HL-60/S4 treated with retinoic acid at 250 ng/mL for 4 days and 3 days (cell line): ENCODE results near the gene IL27RA.
"Not testable (repeated sequence)": the region's sequence is repeated elsewhere in the genome, so short reads cannot be mapped to it uniquely, and the experiment has no call there.

ENCODE experiments used
- in situ Hi-C: fragments of 300-500 bp; cut with MboI; formaldehyde crosslinking; loops from 2 replicates; pipeline ENCODE4 v1.7.0; 2022; ENCODE audit warnings: low sequenced_read_pairs

The IL27RA gene

DNA sequence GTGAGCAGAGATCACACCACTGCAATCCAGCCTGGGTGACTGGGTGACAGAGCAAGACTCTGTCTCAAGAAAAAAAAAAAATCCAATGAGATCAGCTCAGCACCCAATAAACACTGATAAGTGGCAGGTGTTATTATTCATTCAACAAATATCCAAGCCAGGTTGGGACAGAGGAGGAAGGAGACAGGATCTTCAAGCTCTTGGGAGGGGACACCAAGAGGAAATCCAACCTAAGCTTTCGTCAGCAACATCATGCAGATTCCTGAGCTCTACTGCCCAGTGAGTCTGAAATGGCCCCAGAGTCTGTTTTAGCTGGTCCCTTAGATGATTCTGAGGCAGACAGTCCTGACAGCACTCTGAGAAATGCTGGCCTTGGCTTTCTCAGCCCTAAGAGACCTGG lies 33.1 kb upstream of the IL27RA start:
- in situ Hi-C loops, result no loop called here

- in situ Hi-C loops, result no loop called here
Measured at GRCh38 chr19:13999085-13999484, 32.5 kb upstream of the IL27RA start.

- in situ Hi-C loops, result no loop called here
Measured at GRCh38 chr19:14000691-14001375, 30.7 kb upstream of the IL27RA start.

GRCh38 chr19:14002571-14003250 lies 28.9 kb upstream of the IL27RA start:
- in situ Hi-C loops, result no loop called here

DNA sequence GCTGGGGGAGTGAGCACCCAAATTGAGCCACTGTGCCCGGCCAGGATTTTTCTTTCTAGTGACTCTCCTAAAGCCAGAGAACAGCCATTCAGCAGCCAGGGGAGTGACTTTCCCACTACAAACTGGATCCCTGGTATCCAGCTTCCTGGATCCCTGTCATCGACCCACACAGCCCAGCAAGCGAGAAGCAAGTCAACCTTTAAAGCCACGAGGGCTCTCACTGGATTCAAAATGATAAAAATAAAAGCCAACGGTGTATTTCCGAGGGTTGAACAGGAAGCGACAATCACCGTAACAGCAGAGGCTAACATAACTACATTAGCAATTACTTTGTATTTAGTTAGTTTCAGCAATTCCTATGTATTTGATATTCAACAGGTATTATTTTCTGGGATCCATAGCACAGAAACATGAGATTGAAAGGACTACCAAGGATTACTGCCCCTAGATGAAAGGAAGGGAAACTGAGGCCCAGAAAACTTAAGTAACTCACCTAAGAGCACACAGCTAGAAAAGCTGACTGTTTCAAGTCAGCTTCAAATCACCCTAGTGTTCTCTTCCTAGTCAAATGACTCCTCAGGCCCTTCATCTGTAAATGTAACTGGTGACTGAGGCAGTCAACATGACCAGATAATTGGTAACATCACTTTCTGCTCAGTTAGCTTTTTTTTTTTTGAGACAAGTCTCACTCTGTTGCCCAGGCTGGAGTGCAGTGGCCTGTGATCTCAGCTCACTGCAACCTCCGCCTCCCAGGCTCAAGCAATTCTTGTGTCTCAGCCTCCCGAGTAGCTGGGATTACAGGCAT lies 28.1 kb upstream of the IL27RA start:
- in situ Hi-C loops, result no loop called here

DNA sequence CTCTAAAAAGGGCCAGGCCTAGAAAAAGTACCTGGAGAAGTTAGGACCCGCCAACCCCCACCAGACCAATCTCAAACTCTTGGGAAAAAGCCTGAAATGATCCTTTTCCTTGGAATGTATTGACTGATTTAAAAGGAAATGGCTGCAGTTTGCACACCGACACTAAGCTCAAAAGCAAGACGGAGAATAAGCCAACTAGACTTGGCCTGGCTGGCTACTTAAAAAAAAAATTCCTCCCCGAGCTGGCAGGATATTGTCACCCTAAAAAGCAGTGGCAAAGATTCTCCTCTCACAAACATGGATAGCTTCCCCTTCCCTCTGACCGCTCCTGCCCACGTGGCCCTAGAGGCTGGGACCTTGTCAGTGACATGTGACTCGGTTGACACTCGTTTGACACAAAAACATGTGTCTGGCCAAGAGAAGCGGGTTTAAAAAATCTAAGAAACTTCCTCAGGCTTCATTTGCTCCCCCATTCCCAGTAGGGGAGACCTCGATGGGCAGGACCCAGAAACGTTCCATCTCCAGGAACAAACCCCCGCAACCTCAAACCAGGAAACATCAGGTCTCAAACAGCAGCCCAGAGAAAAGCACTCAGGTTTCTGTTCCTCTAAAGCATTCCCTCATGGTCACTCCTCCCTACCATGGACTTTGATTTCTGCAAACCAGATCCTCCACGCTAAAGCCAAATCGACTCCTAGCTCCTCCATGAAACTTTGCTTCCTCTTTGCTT lies 26.8 kb upstream of the IL27RA start:
- in situ Hi-C loops, result no loop called here

DNA sequence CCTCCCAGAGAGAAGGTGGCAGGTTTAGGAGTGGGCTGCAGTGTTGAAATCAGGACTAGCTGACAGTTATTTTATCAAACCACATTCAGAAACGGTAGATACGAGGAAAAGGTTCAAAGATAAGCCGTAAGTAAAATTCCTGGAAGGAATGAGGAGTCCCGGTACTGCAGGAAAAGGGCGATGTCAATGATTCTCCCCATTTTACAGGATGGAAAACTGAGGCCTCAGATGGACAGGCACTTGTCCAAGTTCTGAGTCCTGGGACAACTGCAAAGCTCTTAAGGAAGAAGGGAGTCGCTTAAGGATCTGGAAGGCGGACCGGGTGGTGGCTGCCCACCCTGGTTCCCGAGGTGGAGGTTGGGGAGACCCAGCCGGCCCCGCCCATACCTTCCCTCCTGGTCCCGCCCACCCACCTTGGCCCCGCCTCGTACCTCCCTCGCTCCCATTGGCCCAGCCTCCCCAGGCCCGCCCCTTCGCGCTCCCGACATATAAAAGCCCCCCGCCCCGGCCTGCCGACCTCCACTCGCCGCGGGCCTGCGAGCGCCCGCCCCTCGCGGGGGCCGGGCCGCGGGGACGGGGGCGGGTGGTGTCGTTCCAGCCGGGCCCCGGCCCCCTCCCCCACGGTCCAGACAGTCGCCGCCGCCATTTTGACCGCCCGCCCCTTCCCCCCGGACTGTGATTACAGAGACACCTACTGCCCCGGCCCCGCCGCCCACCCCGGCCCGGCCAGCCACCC lies 26.0 kb upstream of the IL27RA start:
- in situ Hi-C loops, result no loop called here

DNA sequence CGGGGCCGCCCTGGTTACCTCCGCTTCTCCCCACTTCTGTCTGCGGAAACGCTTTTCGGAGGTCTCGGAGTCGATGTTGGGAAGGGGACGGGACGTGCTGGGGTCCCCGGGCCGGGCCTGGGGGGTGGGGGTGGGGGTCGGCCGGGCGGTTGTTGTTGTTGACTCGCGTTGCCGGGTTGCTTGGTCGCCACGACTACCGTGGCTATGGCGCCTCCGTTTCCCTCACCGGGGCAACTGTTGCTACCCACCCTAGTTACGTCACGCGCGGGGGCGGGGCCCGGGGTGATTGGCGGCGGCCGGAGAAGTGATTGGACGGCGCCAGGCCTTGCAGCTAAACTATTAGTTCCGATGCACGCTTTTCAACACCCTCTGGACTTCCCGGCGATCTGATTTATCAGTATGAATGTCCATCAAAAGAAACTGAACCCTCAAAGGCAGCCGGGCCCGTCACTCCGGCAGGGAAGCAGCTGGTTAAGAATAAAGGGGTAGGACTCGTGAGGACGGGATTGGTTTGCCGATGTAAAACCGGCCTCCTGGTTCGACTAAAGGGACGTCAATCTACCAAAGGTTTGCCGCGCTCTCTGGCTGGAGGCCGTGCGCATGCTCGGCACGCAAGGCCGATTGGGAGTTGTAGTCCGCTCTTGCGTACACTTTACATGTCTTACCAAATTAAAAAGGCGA lies 25.3 kb upstream of the IL27RA start, which contains the start of gene RFX1:
RFX1 (minus strand) TSS at position 236 of the 681 bp plus-strand sequence. CDS start 12,477 bp downstream, outside the sequence.
- in situ Hi-C loops, result no loop called here

GRCh38 chr19:14006766-14007562 lies 24.6 kb upstream of the IL27RA start:
- in situ Hi-C loops, result no loop called here

- in situ Hi-C loops, result no loop called here
Measured at GRCh38 chr19:14012378-14012915, 19.1 kb upstream of the IL27RA start.

DNA sequence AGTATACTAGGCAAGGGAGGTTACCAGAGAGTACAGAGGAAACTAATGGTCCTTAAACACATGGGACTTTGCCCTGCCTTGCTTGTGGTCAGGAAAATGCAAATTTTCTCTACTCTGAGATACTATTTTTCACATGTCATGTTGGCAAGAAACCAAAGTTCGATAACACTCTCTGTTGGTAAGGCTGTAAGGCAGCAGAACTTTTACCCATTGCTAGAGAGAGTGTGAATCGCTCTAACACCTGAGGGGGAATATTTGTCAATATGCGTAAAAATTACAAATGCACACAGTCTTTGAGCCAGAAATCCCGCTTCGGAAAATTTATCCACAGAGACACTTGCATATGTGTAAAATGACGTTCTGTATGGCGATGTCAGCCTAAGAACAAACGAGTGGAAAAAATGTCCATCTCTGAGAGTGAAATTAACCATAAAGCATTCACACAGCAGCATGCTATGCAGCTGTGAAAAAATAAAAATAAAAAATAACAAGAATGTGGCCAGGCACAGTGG lies 16.0 kb upstream of the IL27RA start:
- in situ Hi-C loops, result no loop called here

- in situ Hi-C loops, result no loop called here
Measured at GRCh38 chr19:14019100-14019499, 12.5 kb upstream of the IL27RA start.

- in situ Hi-C loops, result not testable (repeated sequence)
Measured at GRCh38 chr19:14019739-14020138, 11.8 kb upstream of the IL27RA start.

DNA sequence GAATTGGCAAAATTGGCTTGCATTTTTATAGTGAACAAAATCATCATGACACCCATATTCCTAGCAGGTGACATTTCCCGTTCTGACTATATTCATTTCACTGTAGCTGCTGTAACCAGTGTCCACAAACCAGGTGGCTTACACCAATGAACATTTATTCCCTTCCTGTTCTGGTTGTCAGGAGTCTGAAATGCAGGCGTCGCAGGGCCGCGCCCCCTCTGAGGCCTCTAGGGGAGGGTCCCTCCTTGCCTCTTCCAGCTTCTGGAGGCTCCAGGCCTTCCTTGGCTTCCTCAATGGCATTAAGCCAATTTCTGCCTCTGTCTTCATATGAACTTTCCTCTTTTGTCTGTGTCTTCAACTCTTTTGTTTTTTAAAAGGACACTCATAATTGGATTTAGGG lies 10.1 kb upstream of the IL27RA start:
- in situ Hi-C loops, result no loop called here

DNA sequence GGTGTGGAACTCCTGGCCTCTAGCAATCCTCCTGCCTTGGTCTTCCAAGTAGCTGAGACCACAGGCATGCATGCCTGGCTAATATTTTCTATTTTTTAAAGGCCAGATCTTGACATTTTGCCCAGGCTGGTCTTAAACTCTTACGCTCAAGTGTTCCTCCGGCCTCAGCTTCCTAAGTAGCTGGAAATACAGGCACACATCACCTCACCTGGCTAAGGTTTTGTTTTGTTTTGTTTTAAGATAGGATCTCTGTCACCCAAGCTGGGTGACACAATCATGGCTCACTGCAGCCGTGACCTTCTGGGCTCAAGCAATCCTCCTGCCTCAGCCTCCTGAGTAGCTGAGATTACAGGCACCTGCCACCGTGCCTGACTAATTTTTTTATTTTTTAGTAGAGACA lies 9.1 kb upstream of the IL27RA start:
- in situ Hi-C loops, result no loop called here

DNA sequence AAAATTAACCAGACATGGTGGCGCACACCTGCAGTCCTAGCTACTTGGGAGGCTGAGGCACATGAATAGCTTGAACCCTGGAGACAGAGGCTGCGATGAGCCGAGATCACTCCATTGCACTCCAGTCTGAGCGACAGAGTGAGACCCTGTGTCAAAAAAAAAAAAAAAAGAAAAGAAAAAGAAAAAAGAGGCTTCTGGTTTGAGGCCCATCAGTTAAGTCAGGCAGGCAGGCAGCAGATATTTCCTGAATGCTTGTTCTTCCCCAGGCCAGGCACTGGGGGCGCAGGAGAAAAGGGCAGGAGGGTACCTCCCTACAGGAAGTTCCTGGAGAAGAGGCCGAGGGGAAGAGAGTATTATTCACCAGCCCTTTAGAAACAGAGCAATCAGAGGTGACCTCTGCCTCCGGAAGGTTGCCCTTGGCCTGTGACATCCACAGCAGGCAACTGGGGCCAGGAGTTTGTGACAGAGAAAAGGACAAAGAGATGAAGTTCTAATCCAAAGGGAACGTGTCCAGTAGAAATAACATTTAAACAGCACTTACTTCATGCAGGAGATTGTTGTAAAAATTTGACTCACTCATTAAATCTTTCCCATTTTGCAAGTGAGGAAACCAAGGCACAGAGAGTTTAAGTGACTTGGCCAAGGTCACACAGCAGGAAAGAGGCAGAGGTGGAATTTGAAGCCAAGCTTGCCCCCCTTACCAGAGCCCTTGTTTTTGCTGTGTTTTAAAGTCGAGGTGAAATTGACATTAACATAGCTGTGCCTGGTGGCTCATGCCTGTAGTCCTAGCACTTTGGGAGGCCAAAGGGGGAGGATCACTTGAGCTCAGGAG lies 7.9 kb upstream of the IL27RA start:
- in situ Hi-C loops, result no loop called here

DNA sequence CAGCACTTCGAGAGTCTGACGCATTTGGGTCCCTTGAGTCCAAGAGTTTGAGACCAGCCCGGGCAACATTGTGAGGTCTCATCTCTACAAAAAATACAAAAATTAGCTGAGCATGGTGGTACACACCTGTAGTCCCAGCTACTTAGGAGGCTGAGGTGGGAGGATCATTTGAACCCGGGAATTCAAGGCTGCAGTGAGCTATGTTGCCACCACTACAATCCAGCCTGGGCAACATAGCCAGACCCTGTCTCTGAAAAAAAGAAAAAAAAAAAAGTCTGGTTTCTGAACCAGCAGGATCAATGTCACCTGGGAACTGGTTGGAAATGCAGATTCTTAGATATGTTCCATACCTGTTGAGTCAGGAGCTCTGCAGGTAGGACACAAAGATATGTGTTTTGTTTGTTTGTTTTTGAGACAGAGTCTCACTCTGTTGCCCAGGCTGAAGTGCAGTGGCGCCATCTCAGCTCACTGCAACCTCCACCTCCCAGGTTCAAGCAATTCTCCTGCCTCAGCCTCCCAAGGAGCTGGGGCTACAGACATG lies 4.8 kb upstream of the IL27RA start:
- in situ Hi-C loops, result not testable (repeated sequence)
